CD4-positive, alpha-beta T cell (primary cell): ENCODE data around the gene SAMD3. TPM values are rescaled to one million over a fixed set of nuclear protein-coding genes. Genes with fewer than 3 reads are reported as not detected.

Source experiments
- ATAC-seq: fragments of 200-7000 bp; cut with Tn5 transposase; one replicate; pipeline ENCODE4 v1.10.0; 2022; ENCODE audit warnings: mild to moderate bottlenecking; ENCODE audit not compliant: poor library complexity
- CTCF ChIA-PET: fragments of 350-600 bp; sonication (Branson Sonifier 250); formaldehyde crosslinking; loops from one replicate; lab custom pipeline; 2021; ENCODE audit warnings: antibody characterized with exemption, inconsistent platforms; lab: Charles Lee
- POLR2A ChIA-PET: fragments of 350-600 bp; sonication (Branson Sonifier 250); formaldehyde crosslinking; loops from one replicate; lab custom pipeline; 2021; ENCODE audit warnings: antibody characterized with exemption, inconsistent platforms; lab: Charles Lee
- DNase-seq, 14 experiments: peaks; one replicate each; pipeline ENCODE4 v3.0.0-alpha.2; 2013 to 2020; ENCODE audit warnings: mixed read lengths in 2 of 14
- H3K27ac ChIP-seq, 2 donors: one replicate each; pipeline versions ENCODE4 v1.5.1 to v1.7.0; 2013; ENCODE audit warnings: low read length in 2 of 2, low read depth in 1 of 2, mild to moderate bottlenecking in 1 of 2
- H3K27me3 ChIP-seq, 2 experiments: 1 replicate in 1 of 2; 2 replicates in 1 of 2; pipeline versions ENCODE4 v1.6.1 to v1.7.0; 2013; ENCODE audit warnings: low read length in 2 of 2, control low read depth in 1 of 2, mild to moderate bottlenecking in 1 of 2, moderate library complexity in 1 of 2; ENCODE audit not compliant: insufficient read depth in 2 of 2, control insufficient read depth in 1 of 2
- H3K36me3 ChIP-seq: one replicate; pipeline ENCODE4 v1.6.1; 2013; ENCODE audit warnings: low read length, control low read depth; ENCODE audit not compliant: insufficient read depth
- H3K4me1 ChIP-seq: one replicate; pipeline ENCODE4 v1.6.1; 2013; ENCODE audit warnings: low read length, control low read depth; ENCODE audit not compliant: insufficient read depth
- H3K4me3 ChIP-seq: one replicate; pipeline ENCODE4 v1.5.1; 2013; ENCODE audit warnings: mild to moderate bottlenecking, low read length, moderate library complexity
- H3K9me3 ChIP-seq, 2 experiments: 1 replicate in 1 of 2; 2 replicates in 1 of 2; pipeline versions ENCODE4 v1.6.1 to v1.7.0; 2013; ENCODE audit warnings: low read length in 2 of 2, mild to moderate bottlenecking in 2 of 2, control low read depth in 1 of 2, moderate library complexity in 1 of 2; ENCODE audit not compliant: control insufficient read depth in 1 of 2, insufficient read depth in 1 of 2
- H3K27ac Mint-ChIP-seq: one replicate; pipeline ENCODE4 v1.8.0; 2020; ENCODE audit warnings: mixed read lengths
- H3K27me3 Mint-ChIP-seq: one replicate; pipeline ENCODE4 v1.8.0; 2021; ENCODE audit warnings: mixed read lengths
- H3K36me3 Mint-ChIP-seq: one replicate; pipeline ENCODE4 v1.8.0; 2021; ENCODE audit warnings: low read depth, mixed read lengths
- H3K4me1 Mint-ChIP-seq: one replicate; pipeline ENCODE4 v1.8.0; 2021; ENCODE audit warnings: low read depth, mixed read lengths
- H3K4me3 Mint-ChIP-seq: one replicate; pipeline ENCODE4 v1.8.0; 2020; ENCODE audit warnings: mild to moderate bottlenecking, mixed read lengths
- H3K9me3 Mint-ChIP-seq: one replicate; pipeline ENCODE4 v1.8.0; 2020; ENCODE audit warnings: mixed read lengths
- intact Hi-C, 2 experiments: fragments of 100-400 bp; cut with DNase I in 1 of 2; cut with micrococcal nuclease in 1 of 2; formaldehyde crosslinking; loops; one replicate each; pipeline versions ENCODE4 v1.15.1 to v1.9.0; 2023 to 2025; cut with DNase I, micrococcal nuclease
- total RNA-seq, 174 experiments: library from RNA in 2 of 174; stranded (reverse) in 2 of 174; gene quantifications; one replicate each; pipeline ENCODE4 v1.2.3 and lab custom pipeline; 2021 to 2026
- TF ChIP-seq, protein P1 (sequence below): fragments of 200-600 bp; IDR thresholded peaks from one replicate; pipeline ENCODE4 v1.8.0; 2022; ENCODE audit warnings: antibody characterized with exemption, mild to moderate bottlenecking

The SAMD3 gene
- total RNA-seq, 2 experiments from 2014 or later: 24.3 to 28.7 TPM

DNA sequence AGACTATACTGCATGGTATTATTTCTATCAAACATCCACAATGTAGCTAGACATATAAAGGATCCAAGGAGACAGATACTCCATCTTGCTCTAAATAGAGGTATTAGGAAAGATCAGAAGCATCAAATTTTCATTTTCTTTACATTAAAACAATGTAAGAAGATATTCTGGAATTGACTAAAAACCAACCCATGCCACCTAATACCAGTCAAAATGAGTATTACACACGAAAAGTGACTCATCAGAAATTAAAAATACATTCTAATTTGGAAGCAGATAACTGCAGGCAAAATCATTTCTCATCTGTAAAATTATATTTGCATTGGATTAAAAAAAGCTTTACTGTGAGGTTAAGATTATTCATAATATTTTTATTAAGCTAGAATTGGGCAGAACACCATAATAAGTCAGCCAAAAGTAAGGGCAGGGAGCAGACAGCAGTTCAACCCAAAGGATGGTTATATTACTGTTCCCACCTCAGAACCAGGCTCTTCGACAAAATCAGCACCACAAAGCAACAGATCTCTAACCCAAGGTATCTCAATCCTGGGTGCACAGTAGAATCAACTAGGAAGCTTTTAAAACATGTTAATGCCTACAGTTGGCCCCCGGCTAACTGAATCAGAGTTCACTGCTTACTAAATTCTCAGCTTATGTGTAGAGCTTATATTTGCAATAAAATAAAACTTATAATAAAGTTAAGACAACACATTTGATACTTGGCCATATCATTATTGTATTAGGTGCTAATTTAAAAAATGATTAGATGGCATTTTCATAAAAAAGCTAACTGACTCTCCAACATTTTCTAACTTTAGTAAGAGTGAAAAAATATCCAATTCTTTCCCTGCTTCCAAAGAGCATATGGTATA is 35.2 kb downstream of the SAMD3 start:
- H3K27ac ChIP-seq: no peak overlapping the region
- Mint-ChIP-seq H3K27ac (peak overlapping the region; percentile 64), H3K36me3 (peaks cover 31% of the 10 kb centered on the region), H3K4me3 (peak overlapping the region; percentile 16), H3K27me3 (no peaks in the 10 kb centered on the region), H3K4me1 (peaks cover 85% of the 10 kb centered on the region), H3K9me3 (no peaks in the 10 kb centered on the region)
- DNase-seq: no peak
- peaks cover 36% of the 10 kb centered on the region for H3K4me1 ChIP-seq
- H3K9me3 ChIP-seq: no peaks in the 10 kb centered on the region
- intact Hi-C loops: no loop called here
- ChIA-PET POLR2A (interaction anchor here (0.6 to 1.9 kb wide), 5 partner anchors 21 to 74 kb away, joined by 3 to 7 read pairs (median 3); no protein-coding TSS in a partner anchor), CTCF (no interaction called here)
- H3K27me3 ChIP-seq: no peaks in the 10 kb centered on the region
- TF ChIP-seq, protein P1, sequence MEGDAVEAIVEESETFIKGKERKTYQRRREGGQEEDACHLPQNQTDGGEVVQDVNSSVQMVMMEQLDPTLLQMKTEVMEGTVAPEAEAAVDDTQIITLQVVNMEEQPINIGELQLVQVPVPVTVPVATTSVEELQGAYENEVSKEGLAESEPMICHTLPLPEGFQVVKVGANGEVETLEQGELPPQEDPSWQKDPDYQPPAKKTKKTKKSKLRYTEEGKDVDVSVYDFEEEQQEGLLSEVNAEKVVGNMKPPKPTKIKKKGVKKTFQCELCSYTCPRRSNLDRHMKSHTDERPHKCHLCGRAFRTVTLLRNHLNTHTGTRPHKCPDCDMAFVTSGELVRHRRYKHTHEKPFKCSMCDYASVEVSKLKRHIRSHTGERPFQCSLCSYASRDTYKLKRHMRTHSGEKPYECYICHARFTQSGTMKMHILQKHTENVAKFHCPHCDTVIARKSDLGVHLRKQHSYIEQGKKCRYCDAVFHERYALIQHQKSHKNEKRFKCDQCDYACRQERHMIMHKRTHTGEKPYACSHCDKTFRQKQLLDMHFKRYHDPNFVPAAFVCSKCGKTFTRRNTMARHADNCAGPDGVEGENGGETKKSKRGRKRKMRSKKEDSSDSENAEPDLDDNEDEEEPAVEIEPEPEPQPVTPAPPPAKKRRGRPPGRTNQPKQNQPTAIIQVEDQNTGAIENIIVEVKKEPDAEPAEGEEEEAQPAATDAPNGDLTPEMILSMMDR: no peak
- H3K36me3 ChIP-seq: peaks cover 19% of the 10 kb centered on the region
- H3K4me3 ChIP-seq: no peak overlapping the region
- ATAC-seq: no peak

DNA sequence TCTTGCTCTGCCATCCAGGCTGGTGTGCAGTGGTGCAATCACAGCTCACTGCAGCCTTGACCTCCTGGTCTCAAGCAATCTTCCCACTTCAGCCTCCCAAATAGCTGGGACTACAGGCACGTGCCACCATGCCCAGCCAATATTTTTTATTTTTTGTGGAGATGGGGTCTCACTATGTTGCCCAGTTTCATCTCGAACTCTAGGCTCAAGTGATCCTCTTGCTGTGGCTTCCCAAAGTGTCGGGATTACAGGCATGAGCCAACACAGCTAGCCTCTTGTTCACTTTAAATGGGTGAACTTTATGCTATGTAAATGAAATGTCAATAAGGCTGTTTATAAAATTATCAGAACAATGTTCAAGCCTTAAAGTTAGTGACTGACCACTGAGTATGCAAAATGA is 37.1 kb downstream of the SAMD3 start:
- no peak overlapping the region for H3K4me3 Mint-ChIP-seq
- ChIA-PET POLR2A (no interaction called here), CTCF (interaction anchor here (0.7 kb wide), 1 partner anchor 19 kb away, joined by 3 read pairs; no protein-coding TSS in a partner anchor)
- H3K27ac Mint-ChIP-seq: peak overlapping the region; percentile 57
- peaks cover 74% of the 10 kb centered on the region for H3K4me1 Mint-ChIP-seq
- Histone ChIP-seq H3K27me3 (no peaks in the 10 kb centered on the region), H3K27ac (no peak overlapping the region), H3K9me3 (no peaks in the 10 kb centered on the region), H3K36me3 (peaks cover 31% of the 10 kb centered on the region), H3K4me1 (peaks cover 32% of the 10 kb centered on the region), H3K4me3 (no peak overlapping the region)
- TF ChIP-seq, protein P1: no peak
- no peaks in the 10 kb centered on the region for H3K9me3 Mint-ChIP-seq
- ATAC-seq: no peak
- no peak for DNase-seq
- H3K27me3 Mint-ChIP-seq: no peaks in the 10 kb centered on the region
- intact Hi-C loops: no loop called here
- peaks cover 47% of the 10 kb centered on the region for H3K36me3 Mint-ChIP-seq

DNA sequence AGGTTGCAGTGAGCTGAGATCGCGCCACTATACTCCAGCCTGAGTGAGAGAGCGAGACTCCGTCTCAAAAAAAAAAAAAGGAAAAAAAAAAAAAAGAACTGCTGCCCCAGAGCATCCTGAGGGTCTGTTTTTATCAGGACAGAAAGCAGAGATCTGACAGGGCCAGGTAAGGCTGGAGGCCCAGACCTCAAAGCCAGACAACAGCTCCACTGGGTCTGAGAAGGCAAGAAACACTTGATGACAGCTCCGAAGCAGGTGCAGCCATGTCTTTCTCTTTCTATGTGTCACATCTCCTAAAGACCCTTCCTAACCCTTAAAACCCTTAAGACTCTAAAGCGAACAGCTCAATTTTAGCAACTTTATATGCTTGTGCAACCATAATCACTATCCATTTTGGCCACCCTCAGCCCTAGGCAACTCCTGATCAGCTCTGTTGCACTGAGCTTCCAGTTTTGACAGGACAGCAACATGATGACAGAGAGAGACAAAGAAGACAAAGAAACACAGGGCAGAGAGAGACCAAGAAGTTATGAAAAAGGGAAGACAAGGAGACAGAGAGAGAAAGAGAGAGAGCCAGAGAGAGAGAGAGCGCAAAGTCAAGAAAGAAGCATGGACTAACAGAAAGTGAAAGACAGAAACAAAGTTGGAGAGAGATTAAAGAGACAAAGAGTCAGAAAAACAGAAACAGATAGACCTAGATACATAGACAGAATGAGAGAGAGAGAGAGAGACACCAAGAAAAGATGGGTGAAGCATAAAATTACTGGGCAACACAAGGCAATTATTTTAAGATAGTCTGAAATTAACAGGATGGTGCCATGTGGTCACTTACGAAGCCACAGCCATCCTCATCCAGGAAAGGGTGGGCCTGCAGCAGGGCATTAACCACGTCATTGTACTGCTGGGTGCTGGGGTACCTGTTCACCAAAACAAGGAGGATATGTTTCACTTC is 39.2 kb downstream of the SAMD3 start:
- Mint-ChIP-seq H3K36me3 (peaks cover 57% of the 10 kb centered on the region), H3K27me3 (no peaks in the 10 kb centered on the region), H3K9me3 (no peaks in the 10 kb centered on the region), H3K27ac (peak overlapping the region; percentile 85), H3K4me3 (peak overlapping the region; percentile 28), H3K4me1 (peaks cover 62% of the 10 kb centered on the region)
- Histone ChIP-seq H3K4me1 (peaks cover 24% of the 10 kb centered on the region), H3K4me3 (peak overlapping the region; percentile 11), H3K27ac (peak overlapping the region; percentile 33 to 67), H3K9me3 (no peaks in the 10 kb centered on the region), H3K36me3 (peaks cover 34% of the 10 kb centered on the region), H3K27me3 (no peaks in the 10 kb centered on the region)
- CTCF ChIA-PET: no interaction called here
- intact Hi-C loops: loop anchor here in 1 of 2 experiments (5.0 kb wide), 1 partner anchor 34 kb away; no protein-coding TSS in a partner anchor
- peak in 8 of 14 experiments; percentile 2 to 87 (median 48) for DNase-seq
- peak; percentile 94 for ATAC-seq
- POLR2A ChIA-PET: interaction anchor here (0.8 to 1.2 kb wide), 4 partner anchors 21 to 51 kb away, joined by 3 to 10 read pairs (median 4); no protein-coding TSS in a partner anchor
- TF ChIP-seq, protein P1: no peak
